Measurements from ENCODE around the gene ST3GAL5.

ST3GAL5 gene

GRCh38 chr2:85864654-85865053 lies 24.1 kb downstream of the ST3GAL5 start:
- no peak for DNase-seq

GRCh38 chr2:85862426-85862825 lies 26.4 kb downstream of the ST3GAL5 start:
- no peak for DNase-seq

GRCh38 chr2:85861650-85862049 lies 27.1 kb downstream of the ST3GAL5 start:
- no peak for DNase-seq

DNA sequence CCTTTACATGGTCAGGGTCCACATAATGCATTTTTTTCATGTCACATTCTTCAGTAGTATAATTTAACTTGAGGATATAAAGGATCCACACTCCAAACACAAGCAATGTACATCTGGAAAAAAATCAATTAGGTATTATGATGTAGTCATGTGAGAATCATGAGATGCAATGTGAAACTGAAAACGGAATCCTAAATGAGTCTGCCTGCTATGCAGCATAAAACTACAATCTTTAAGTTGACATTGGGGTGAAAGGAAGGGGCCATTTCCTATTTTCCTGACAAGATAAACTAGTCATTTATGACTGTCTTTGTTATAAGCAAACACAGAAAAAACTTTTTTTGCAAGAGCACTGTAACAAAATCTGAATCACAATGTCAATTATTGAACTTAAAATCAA lies 27.6 kb downstream of the ST3GAL5 start:
- no peak for DNase-seq

- DNase-seq: no peak
Observed at GRCh38 chr2:85858841-85859240, 29.9 kb downstream of the ST3GAL5 start.

GRCh38 chr2:85854897-85855296 lies 33.9 kb downstream of the ST3GAL5 start:
- no peak for DNase-seq

DNA sequence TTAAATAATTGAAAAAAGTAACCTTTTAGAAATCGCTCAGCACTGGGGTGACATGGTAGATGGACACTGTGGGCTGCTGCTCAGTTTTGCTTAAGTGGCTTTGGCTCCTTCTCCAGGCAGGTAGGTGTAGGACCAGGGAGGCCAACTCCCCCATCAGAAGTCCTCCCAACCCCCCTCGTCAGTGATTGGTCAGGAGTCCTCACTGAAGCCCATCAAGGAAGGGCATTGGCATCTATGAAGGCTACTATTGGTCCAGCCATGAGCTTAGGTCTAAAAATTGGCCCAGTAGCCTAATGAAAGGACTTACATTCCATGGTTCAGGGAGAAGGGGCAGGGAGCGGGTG lies 34.7 kb downstream of the ST3GAL5 start:
- no peak for DNase-seq

GRCh38 chr2:85853499-85854165 lies 35.2 kb downstream of the ST3GAL5 start:
- DNase-seq: no peak

GRCh38 chr2:85852937-85853498 lies 35.8 kb downstream of the ST3GAL5 start:
- DNase-seq: no peak

DNA sequence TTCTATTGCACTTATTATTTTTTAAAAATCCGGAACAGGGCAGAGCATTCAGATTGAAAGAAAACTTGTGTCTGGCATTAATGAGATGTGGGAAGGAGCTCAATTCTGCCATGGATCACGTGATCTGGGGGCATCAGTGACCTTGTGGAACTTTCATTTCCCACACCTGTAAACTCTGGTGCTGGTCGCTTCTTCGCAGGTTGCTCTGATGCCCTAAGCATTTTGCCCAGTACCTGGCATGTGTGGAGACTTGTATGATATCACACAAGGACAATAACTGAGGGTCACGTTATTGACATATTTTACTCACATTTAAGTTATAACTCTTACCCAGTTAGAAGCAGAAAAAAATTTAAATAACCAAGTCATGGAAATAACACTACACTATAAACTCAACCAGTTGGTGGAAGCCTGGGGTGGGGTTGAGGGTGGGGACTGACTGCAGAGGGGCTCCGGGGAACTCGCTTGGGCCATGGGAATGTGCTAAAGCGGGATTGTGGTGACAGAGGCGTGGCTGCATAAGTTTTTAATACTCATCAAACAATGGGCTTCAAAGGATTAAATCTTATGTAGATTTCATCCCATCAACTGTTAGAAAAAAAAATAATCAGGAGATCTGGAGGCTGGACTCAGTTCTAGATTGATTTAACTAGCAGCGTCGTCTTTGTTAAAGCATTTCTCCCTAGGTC lies 36.5 kb downstream of the ST3GAL5 start:
- DNase-seq: no peak

- no peak for DNase-seq
Observed at GRCh38 chr2:85851253-85852151, 37.3 kb downstream of the ST3GAL5 start.

- no peak for DNase-seq
Observed at GRCh38 chr2:85850451-85850850, 38.3 kb downstream of the ST3GAL5 start.

GRCh38 chr2:85847051-85847588 lies 41.7 kb downstream of the ST3GAL5 start:
- DNase-seq: no peak

- DNase-seq: no peak
Observed at GRCh38 chr2:85846411-85846810, 42.4 kb downstream of the ST3GAL5 start.

GRCh38 chr2:85844486-85844885 lies 44.3 kb downstream of the ST3GAL5 start:
- DNase-seq: no peak

DNA sequence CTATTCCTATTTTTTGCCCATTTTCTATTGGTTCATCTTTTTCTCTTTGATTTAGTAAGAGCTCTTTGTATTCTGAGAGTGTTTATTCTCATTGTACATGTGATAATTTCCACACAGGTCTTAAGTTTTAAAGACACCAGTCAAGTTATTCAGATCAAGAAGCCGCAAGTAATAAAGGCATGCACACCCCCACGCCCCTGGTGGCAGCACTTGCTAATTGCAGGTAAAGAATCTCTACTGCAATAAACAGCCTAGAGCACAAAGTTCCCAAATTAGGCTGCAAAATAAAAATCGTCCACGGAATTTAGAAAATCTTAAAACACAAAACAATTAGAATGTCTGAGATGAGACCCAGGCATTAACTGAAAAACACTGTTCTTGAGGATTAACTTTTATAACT lies 45.2 kb downstream of the ST3GAL5 start:
- DNase-seq: no peak

- DNase-seq: no peak
Observed at GRCh38 chr2:85840091-85840490, 48.7 kb downstream of the ST3GAL5 start.

DNA sequence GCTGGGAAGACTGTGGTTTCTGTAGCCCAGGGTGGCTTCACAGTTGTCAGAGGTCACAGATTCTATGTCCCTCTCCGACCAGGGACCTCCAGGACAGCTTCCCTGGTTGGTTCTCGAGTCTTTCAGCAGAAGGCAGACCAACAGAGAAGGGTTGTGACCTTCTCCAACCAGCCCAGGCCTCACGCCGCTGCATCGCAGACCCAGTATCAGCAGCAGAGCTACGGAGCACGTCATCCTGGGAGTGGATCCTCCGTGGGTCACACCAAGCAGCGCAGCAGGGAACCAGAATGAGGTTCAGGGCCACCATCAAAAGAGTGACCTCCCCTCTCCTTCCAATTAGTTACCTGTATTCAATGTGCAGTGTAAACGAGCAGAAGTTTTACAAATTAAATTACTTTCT lies 49.3 kb downstream of the ST3GAL5 start:
- no peak for DNase-seq

DNA sequence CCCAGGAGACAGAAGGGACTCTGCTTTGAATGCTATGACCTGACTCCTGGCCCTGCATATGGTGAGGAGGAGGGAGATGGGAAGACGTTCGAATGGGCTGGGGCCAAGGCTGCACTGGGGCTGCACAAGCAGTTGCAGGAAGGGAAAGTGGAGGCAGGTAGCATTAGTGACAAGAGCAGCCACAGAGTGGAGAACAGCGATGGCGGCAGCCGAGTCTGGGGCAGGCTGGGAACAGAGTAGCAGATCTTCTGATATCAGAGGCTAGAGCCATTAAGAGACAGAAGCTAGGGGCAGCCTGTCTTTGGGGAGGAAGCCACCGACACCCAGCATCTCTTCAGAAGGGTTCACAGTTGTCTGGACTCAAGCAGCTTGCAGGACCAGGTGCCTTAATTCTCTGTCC lies 50.1 kb downstream of the ST3GAL5 start:
- DNase-seq: no peak

- DNase-seq: no peak
Observed at GRCh38 chr2:85838181-85838580, 50.6 kb downstream of the ST3GAL5 start.

GRCh38 chr2:85834466-85834865 lies 54.3 kb downstream of the ST3GAL5 start:
- DNase-seq: no peak

DNA sequence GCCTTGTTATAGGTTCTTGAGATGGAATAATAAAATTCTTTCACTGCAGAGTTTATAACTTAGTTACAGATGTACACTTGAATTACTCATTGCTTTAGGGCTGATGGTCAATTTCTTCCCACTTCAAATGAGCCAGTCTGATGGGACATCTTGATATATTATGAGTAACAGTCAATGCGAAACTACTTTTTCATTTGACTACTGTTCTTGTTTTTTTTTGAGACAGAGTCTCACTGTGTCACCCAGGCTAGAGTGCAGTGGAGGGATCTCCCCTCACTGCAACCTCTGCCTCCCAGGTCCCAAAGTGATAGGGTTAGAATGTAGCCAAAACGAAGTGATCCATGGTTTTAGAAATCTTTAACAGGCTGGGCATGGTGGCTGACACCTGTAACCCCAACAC lies 57.1 kb downstream of the ST3GAL5 start:
- no peak for DNase-seq

- DNase-seq: no peak
Observed at GRCh38 chr2:85830645-85831044, 58.1 kb downstream of the ST3GAL5 start.
